Measurements from ENCODE around the gene NUP214.
"Not testable (repeated sequence)": the region's sequence is repeated elsewhere in the genome, so short reads cannot be mapped to it uniquely, and the experiment has no call there.

Gene NUP214

DNA sequence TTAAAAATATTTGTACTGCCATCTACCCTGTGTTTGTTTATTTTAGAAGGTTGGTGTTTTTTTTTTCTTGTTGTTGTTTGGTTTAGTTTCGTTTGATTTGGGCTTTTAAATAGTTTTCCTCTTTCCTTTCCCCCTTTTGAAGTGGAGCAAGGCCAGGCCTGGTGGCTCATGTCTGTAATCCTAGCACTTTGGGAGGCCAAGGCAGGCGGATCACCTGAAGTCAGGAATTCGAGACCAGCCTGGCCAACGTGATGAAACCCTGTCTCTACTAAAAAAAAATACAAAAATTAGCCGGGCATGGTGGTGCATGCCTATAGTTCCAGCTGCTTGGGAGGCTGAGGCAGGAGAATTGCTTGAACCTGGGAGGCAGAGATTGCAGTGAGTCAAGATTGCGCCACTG, 65.6 kb downstream of the NUP214 start:
- H3K36me3 Mint-ChIP-seq (ENCODE audit: insufficient read depth), result peaks cover 67% of the 10 kb centered on the region
- not testable (repeated sequence) for DNase-seq; H3K4me3 Mint-ChIP-seq; H3K4me1 Mint-ChIP-seq (ENCODE audit: low read depth in 2 of 2); H3K9me3 Mint-ChIP-seq; ATAC-seq (replicated peaks); H3K27me3 Mint-ChIP-seq
- H3K27ac Mint-ChIP-seq, result peak overlapping the region; percentile 44 to 71

DNA sequence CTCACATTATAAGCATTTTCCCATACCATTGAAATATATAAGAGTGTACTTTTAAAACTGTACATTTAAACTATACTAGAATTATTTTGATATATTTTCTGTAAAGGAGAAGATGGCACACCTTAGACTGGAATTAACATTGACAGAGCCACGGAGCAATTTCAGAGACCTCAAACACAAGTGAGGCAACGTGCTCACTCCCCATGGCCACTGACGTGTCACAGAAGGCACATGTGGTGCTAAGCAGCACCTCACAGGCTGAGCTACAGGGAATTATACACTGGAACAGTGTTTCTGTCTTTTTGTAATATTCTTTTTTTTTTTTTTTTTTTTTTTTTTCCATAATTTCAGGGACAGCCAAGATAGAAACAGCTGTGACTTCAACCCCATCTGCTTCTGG, 66.5 kb downstream of the NUP214 start:
- Mint-ChIP-seq H3K36me3 (ENCODE audit: insufficient read depth) (peaks cover 67% of the 10 kb centered on the region), H3K9me3 (no peaks in the 10 kb centered on the region), H3K27me3 (no peaks in the 10 kb centered on the region), H3K27ac (no peak overlapping the region), H3K4me3 (no peak overlapping the region), H3K4me1 (ENCODE audit: low read depth in 2 of 2) (no peaks in the 10 kb centered on the region)
- ATAC-seq (replicated peaks), result no peak
- DNase-seq, result no peak

GRCh38 chr9:131193051-131193450, 67.7 kb downstream of the NUP214 start:
- Mint-ChIP-seq H3K4me3 (no peak overlapping the region), H3K9me3 (no peaks in the 10 kb centered on the region), H3K4me1 (ENCODE audit: low read depth in 2 of 2) (no peaks in the 10 kb centered on the region), H3K36me3 (ENCODE audit: insufficient read depth) (peaks cover 67% of the 10 kb centered on the region), H3K27ac (no peak overlapping the region), H3K27me3 (no peaks in the 10 kb centered on the region)
- ATAC-seq (replicated peaks) (no peak), DNase-seq (no peak)

DNA sequence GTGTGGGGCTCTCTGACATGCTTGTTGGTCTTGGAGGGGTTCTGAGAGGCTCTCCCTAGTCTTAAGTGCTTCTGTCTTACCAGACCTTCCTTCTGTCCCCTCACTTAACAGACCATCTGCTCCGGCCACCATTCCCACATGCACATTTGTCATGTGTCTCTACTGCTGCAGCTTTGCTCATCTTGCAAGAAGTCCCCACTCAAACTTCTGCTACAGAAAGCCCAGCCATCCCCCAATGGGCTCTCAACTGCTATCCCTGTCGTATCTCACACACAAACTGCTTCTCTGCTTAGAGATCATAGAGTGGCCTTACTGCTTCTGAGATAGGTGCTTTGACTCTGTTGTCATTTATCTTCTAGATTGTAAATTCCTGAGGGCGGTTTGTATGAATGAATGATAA, 69.4 kb downstream of the NUP214 start:
- DNase-seq, result no peak
- Mint-ChIP-seq H3K27me3 (no peaks in the 10 kb centered on the region), H3K9me3 (no peaks in the 10 kb centered on the region), H3K36me3 (ENCODE audit: insufficient read depth) (peaks cover 59% of the 10 kb centered on the region), H3K27ac (peak overlapping the region in 1 of 2 donors; percentile 11), H3K4me1 (ENCODE audit: low read depth in 2 of 2) (no peaks in the 10 kb centered on the region), H3K4me3 (no peak overlapping the region)
- no peak for ATAC-seq (replicated peaks)

- H3K27ac Mint-ChIP-seq, result peak overlapping the region in 1 of 2 donors; percentile 72
- H3K4me1 Mint-ChIP-seq (ENCODE audit: low read depth in 2 of 2), result no peaks in the 10 kb centered on the region
- peaks cover 70% of the 10 kb centered on the region for H3K36me3 Mint-ChIP-seq (ENCODE audit: insufficient read depth)
- no peaks in the 10 kb centered on the region for H3K9me3 Mint-ChIP-seq
- H3K4me3 Mint-ChIP-seq, result no peak overlapping the region
- no peaks in the 10 kb centered on the region for H3K27me3 Mint-ChIP-seq
- ATAC-seq (replicated peaks), result no peak
- DNase-seq, result no peak
Observed at GRCh38 chr9:131197160-131197911, 72.0 kb downstream of the NUP214 start.

GRCh38 chr9:131198041-131198715, 72.8 kb downstream of the NUP214 start:
- ATAC-seq (replicated peaks) (no peak), DNase-seq (no peak)
- Mint-ChIP-seq H3K4me3 (no peak overlapping the region), H3K9me3 (no peaks in the 10 kb centered on the region), H3K36me3 (ENCODE audit: insufficient read depth) (peaks cover 72% of the 10 kb centered on the region), H3K4me1 (ENCODE audit: low read depth in 2 of 2) (no peaks in the 10 kb centered on the region), H3K27me3 (no peaks in the 10 kb centered on the region), H3K27ac (peak overlapping the region in 1 of 2 donors; percentile 72)

GRCh38 chr9:131201856-131202255, 76.5 kb downstream of the NUP214 start:
- Mint-ChIP-seq H3K4me3 (no peak overlapping the region), H3K27me3 (no peaks in the 10 kb centered on the region), H3K36me3 (ENCODE audit: insufficient read depth) (peaks cover 55% of the 10 kb centered on the region), H3K27ac (no peak overlapping the region), H3K9me3 (no peaks in the 10 kb centered on the region), H3K4me1 (ENCODE audit: low read depth in 2 of 2) (peaks cover 0 to 2% of the 10 kb centered on the region in 2 donors)
- DNase-seq (no peak), ATAC-seq (replicated peaks) (no peak)

DNA sequence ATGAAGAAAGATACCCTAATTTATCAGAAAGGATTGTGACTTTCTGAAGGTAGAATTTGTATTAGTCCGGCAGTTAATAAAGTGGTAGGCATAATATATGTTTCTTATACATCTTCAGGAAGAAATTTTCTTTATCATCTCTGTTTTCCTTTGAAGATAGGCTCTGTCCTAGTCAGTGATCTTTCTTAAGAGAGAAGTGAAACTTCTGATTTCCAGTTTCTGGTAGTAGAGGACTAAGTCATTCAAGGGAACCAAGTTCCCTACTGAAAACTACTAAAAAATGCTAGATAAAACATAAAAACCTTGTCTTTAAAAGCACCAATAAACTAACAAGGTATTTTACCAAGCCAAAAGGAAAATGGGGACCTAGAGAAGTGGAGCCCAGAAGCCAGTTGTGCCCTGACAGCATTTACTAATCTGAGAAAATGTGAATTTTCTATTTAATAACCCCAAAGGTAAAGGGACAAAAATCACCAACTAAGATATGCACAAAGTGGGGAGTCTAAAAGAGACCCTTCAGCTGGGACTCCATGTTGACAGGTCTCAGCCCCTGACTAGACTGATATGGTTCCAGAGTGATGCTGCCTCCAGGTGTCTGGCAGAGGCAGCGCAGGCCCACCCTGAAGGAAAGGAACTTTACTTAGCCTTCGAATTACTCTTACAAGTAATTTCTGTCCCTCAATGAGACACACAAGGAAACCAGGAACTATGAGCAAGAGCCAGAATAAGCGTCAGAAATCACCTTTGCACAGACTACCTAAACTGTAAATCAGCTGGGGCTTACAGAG, 78.2 kb downstream of the NUP214 start:
- H3K36me3 Mint-ChIP-seq (ENCODE audit: insufficient read depth), result peaks cover 49% of the 10 kb centered on the region

GRCh38 chr9:131204285-131204684, 78.9 kb downstream of the NUP214 start:
- peak overlapping the region in 1 of 2 donors; percentile 9 for H3K27ac Mint-ChIP-seq

More for the DNA sequence above, 78.2 kb downstream of the NUP214 start:
- Mint-ChIP-seq H3K27me3 (no peaks in the 10 kb centered on the region), H3K9me3 (no peaks in the 10 kb centered on the region), H3K4me1 (ENCODE audit: low read depth in 2 of 2) (peaks cover 0 to 2% of the 10 kb centered on the region in 2 donors), H3K27ac (no peak overlapping the region), H3K4me3 (no peak overlapping the region)
- ATAC-seq (replicated peaks), result no peak
- no peak for DNase-seq

GRCh38 chr9:131206495-131206894, 81.1 kb downstream of the NUP214 start:
- DNase-seq, result no peak
- Mint-ChIP-seq H3K36me3 (ENCODE audit: insufficient read depth) (peaks cover 39% of the 10 kb centered on the region), H3K4me1 (ENCODE audit: low read depth in 2 of 2) (peaks cover 0 to 2% of the 10 kb centered on the region in 2 donors), H3K27ac (no peak overlapping the region), H3K27me3 (no peaks in the 10 kb centered on the region), H3K9me3 (peaks cover 0 to 4% of the 10 kb centered on the region in 2 donors), H3K4me3 (no peak overlapping the region)
- no peak for ATAC-seq (replicated peaks)

More at GRCh38 chr9:131204285-131204684, 78.9 kb downstream of the NUP214 start:
- Mint-ChIP-seq H3K4me1 (ENCODE audit: low read depth in 2 of 2) (peaks cover 0 to 2% of the 10 kb centered on the region in 2 donors), H3K9me3 (no peaks in the 10 kb centered on the region), H3K27me3 (no peaks in the 10 kb centered on the region), H3K4me3 (no peak overlapping the region), H3K36me3 (ENCODE audit: insufficient read depth) (peaks cover 45% of the 10 kb centered on the region)
- DNase-seq (no peak), ATAC-seq (replicated peaks) (no peak)

- H3K4me3 Mint-ChIP-seq; H3K27ac Mint-ChIP-seq; ATAC-seq (replicated peaks); H3K4me1 Mint-ChIP-seq (ENCODE audit: low read depth in 2 of 2); DNase-seq; H3K27me3 Mint-ChIP-seq; H3K9me3 Mint-ChIP-seq: not testable (repeated sequence)
- H3K36me3 Mint-ChIP-seq (ENCODE audit: insufficient read depth), result peaks cover 34% of the 10 kb centered on the region
Observed at GRCh38 chr9:131211920-131212319, 86.5 kb downstream of the NUP214 start.

DNA sequence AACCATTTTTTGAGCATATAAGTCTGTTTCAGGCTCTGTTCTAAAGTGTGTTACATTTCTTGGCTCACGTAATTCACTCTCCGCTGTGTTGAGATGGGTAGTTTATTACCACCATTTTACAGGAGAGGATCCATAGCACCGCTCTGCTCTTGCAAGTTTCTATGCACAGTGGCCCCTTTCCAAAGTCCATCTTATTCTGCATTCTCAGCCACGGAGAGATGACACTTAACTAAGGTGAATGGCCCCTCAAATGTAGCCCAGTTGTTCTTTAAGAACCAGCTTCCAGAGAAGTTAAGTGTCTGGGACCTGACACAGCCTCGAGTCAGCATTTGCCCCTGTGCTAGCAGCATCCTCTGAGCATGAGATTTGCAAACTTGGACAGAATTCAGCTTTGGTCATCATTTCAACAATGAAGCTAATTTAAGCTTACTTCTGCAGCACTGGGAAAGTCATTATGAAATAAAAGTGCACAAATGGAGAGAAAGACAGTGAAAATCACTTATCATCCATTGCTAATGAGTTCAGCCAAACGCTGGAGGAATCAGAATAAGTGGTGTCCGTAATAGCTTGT, 89.0 kb downstream of the NUP214 start:
- ATAC-seq (replicated peaks), result no peak
- no peak overlapping the region for H3K4me3 Mint-ChIP-seq
- no peak overlapping the region for H3K27ac Mint-ChIP-seq
- peaks cover 0 to 8% of the 10 kb centered on the region in 2 donors for H3K9me3 Mint-ChIP-seq
- no peaks in the 10 kb centered on the region for H3K27me3 Mint-ChIP-seq
- H3K4me1 Mint-ChIP-seq (ENCODE audit: low read depth in 2 of 2), result no peaks in the 10 kb centered on the region
- DNase-seq, result no peak
- H3K36me3 Mint-ChIP-seq (ENCODE audit: insufficient read depth), result peaks cover 28% of the 10 kb centered on the region

GRCh38 chr9:131214876-131215275, 89.5 kb downstream of the NUP214 start:
- Mint-ChIP-seq H3K27ac (no peak overlapping the region), H3K27me3 (no peaks in the 10 kb centered on the region), H3K9me3 (peaks cover 0 to 8% of the 10 kb centered on the region in 2 donors), H3K36me3 (ENCODE audit: insufficient read depth) (peaks cover 27% of the 10 kb centered on the region), H3K4me3 (no peak overlapping the region), H3K4me1 (ENCODE audit: low read depth in 2 of 2) (no peaks in the 10 kb centered on the region)
- ATAC-seq (replicated peaks) (no peak), DNase-seq (no peak)
